Tibial nerve (tissue), 4 donors: ENCODE measurements around the gene SUMF1. TPM values are rescaled to one million over a fixed set of nuclear protein-coding genes. Genes with fewer than 3 reads are reported as not detected.

ENCODE experiments used
- total RNA-seq, 4 donors: library from RNA; depleted of rRNA; stranded (reverse); fragments of >200 nt; gene quantifications; one replicate each; pipeline ENCODE4 v1.1.0, GENCODE V29; 2016

Gene SUMF1
- total RNA-seq, 4 donors from 2014 or later, result 49.2 to 70.6 (median 63.8) TPM

Other genes with a start within 250 kb of the SUMF1 start
- gene SETMAR, start 163.9 kb downstream of the SUMF1 start, total RNA-seq, result 10 to 100 TPM; 14.6 to 35.4 (median 22.2) TPM
- 10 to 100 TPM; 56.1 to 71.2 (median 61.9) TPM for gene ITPR1, start 26.1 kb upstream of the SUMF1 start, total RNA-seq